HEK293 (cell line): ENCODE measurements around the gene FKBP7.

Experiments
- ZBTB10 ChIP-seq: fragments of 450-650 bp; formaldehyde crosslinking; IDR thresholded peaks from 2 replicates; pipeline ENCODE4 v1.5.1; 2016; ENCODE audit warnings: missing biosample characterization, missing genetic modification characterization

FKBP7 gene

GRCh38 chr2:178414266-178415247 is 63.8 kb downstream of the FKBP7 start (continued):
- no peak for TF ChIP-seq ZBTB10
